Left ventricle myocardium inferior (tissue), 1 donor: Measurements from ENCODE around the gene RCAN2. TPM values are rescaled to one million over a fixed set of nuclear protein-coding genes. Genes with fewer than 3 reads are reported as not detected.

Experiments used
- DNase-seq: peaks from one replicate; pipeline ENCODE4 v3.0.0-alpha.2; 2020
- H3K27ac ChIP-seq: fragments of 200-600 bp; replicated peaks from 2 replicates; pipeline ENCODE4 v1.8.0; 2021
- H3K27me3 ChIP-seq: fragments of 200-600 bp; 2 replicates; pipeline ENCODE4 v1.8.0; 2021; ENCODE audit warnings: low read depth
- H3K36me3 ChIP-seq: fragments of 200-600 bp; 2 replicates; pipeline ENCODE4 v1.8.0; 2021
- H3K4me1 ChIP-seq: fragments of 200-600 bp; 2 replicates; pipeline ENCODE4 v1.8.0; 2021
- H3K4me3 ChIP-seq: fragments of 200-600 bp; 2 replicates; pipeline ENCODE4 v1.8.0; 2021; ENCODE audit warnings: mild to moderate bottlenecking, moderate library complexity
- H3K9me3 ChIP-seq: fragments of 200-600 bp; replicated peaks from 2 replicates; pipeline ENCODE4 v1.8.0; 2021
- intact Hi-C: fragments of 100-400 bp; cut with micrococcal nuclease; formaldehyde crosslinking; loops from one replicate; pipeline ENCODE4 v1.11.0; 2022
- total RNA-seq: library from RNA; stranded (reverse); fragmentation: NEBNext Ultra II Directional; extraction: Animal tissue kit (Norgen Biotek cat#: 25700); gene quantifications from one replicate; pipeline ENCODE4 v1.2.1, GENCODE V29; 2021
- TF ChIP-seq, protein P1 (sequence below): fragments of 200-600 bp; IDR thresholded peaks from 2 replicates; pipeline ENCODE4 v1.8.0; 2021; ENCODE audit warnings: antibody characterized with exemption, mild to moderate bottlenecking, borderline replicate concordance
- donor health status: DM: no; HTN: yes; CAD: no; lungs with severe emphysema.

Gene RCAN2
- total RNA-seq, 1 donor from 2014 or later = 312 TPM

DNA sequence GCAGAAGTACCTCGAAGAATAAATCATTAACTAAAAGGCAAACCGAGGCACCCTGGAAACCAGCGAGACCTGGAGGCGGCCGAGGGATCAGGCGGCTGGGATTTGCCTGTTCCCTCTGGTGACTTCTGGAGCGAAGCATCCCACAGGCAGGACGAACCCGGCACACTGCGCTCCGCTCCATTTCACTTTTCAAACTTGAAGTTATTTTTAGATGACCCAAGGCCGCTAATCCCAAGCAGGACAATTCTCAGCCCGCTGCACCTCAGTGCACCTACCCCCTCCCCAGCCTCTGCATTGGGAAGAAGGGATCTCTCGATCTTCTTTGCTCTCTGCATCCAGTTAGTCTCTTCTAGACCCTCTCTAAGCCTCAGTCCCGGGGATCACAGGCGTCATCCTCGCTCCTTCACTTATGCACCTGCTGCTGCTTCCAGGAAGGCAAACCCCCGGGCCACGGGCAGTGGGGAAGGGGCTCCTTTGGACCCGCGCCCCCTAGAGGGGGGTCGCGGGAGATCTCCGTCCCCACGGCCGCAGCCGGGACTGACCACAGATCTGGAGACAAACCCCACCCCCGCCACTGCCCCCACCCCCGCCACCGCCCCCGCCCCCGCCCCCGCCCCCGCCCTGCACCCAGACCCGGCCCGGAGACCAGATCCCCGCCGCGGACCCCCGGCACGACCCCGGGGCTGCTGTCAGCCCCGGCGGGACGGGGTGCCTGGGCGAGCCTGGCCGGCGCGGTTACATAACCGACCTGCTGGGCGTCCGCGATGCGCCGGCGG, 636 bp downstream of the RCAN2 start:
- H3K9me3 ChIP-seq = no peaks in the 10 kb centered on the region
- H3K27ac ChIP-seq = peak overlapping the region; percentile 94
- H3K4me3 ChIP-seq = peak overlapping the region; percentile 72
- intact Hi-C loops = no loop called here
- peak; percentile 44 for DNase-seq
- TF ChIP-seq, protein P1, sequence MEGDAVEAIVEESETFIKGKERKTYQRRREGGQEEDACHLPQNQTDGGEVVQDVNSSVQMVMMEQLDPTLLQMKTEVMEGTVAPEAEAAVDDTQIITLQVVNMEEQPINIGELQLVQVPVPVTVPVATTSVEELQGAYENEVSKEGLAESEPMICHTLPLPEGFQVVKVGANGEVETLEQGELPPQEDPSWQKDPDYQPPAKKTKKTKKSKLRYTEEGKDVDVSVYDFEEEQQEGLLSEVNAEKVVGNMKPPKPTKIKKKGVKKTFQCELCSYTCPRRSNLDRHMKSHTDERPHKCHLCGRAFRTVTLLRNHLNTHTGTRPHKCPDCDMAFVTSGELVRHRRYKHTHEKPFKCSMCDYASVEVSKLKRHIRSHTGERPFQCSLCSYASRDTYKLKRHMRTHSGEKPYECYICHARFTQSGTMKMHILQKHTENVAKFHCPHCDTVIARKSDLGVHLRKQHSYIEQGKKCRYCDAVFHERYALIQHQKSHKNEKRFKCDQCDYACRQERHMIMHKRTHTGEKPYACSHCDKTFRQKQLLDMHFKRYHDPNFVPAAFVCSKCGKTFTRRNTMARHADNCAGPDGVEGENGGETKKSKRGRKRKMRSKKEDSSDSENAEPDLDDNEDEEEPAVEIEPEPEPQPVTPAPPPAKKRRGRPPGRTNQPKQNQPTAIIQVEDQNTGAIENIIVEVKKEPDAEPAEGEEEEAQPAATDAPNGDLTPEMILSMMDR = peak; percentile 37
- peaks cover 60% of the 10 kb centered on the region for H3K4me1 ChIP-seq
- H3K27me3 ChIP-seq = peaks cover 27% of the 10 kb centered on the region
- H3K36me3 ChIP-seq = no peaks in the 10 kb centered on the region

DNA sequence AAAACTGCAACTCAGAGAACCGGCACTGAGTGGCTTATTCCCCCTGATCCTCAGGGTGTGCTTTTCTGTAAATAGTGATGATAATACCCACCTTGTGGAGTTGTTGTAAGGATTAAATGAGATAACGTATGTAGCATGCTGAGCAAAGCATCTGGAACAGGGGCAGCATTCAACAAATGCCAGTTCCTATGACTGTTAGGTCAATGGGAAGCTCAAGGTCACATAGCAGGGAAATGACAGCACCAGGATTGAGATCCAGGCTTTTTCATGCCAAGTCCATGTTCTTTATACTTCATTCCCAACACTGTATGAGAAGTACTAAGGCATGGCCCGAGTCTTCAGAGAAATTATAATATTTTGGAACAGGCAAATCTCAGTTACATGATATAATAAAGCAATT, 5.1 kb downstream of the RCAN2 start:
- Histone ChIP-seq H3K27ac (peak overlapping the region; percentile 94), H3K27me3 (peaks cover 32% of the 10 kb centered on the region), H3K36me3 (no peaks in the 10 kb centered on the region), H3K9me3 (no peaks in the 10 kb centered on the region), H3K4me3 (peak overlapping the region; percentile 72), H3K4me1 (peaks cover 93% of the 10 kb centered on the region)
- TF ChIP-seq, protein P1 = no peak
- no peak for DNase-seq
- intact Hi-C loops = no loop called here

DNA sequence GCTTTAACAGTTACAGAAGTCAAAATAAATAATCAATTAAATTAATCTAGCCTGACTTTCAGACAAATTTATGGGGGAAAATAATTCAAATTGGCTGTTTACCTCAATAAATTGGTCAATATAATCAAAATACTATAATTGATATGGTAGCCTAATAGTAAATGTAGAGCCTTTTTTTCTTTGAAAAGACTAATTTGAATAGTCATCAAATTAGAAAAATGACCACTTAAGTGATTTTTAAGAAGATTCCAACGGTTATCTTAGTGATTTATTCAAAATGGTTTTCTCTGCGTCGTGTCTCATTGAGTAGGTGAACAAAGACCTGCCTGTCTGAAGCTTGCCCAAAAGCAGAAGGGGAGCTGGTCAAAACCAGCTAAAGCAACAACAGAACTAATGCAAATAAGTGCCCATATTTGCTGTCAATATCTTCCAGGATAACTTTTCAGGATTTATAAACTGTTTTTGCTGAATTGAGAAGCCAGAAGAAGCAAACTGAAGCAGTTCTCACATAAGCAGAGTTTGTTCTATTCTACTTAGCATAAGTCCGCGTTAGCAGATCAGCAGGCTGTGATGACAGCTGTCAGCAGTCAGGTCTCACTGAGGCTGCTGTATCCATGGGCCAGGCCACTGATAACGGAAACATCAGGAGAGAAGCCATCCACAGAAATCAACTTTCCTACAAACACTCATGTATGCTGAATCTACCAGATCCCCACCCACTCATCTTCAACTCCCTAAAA, 7.0 kb downstream of the RCAN2 start:
- Histone ChIP-seq H3K9me3 (no peaks in the 10 kb centered on the region), H3K27me3 (peaks cover 21% of the 10 kb centered on the region), H3K4me3 (peak overlapping the region; percentile 24), H3K36me3 (no peaks in the 10 kb centered on the region), H3K4me1 (peaks cover 96% of the 10 kb centered on the region), H3K27ac (peak overlapping the region; percentile 94)
- intact Hi-C loops = no loop called here
- TF ChIP-seq, protein P1 = no peak
- DNase-seq = peak; percentile 55

DNA sequence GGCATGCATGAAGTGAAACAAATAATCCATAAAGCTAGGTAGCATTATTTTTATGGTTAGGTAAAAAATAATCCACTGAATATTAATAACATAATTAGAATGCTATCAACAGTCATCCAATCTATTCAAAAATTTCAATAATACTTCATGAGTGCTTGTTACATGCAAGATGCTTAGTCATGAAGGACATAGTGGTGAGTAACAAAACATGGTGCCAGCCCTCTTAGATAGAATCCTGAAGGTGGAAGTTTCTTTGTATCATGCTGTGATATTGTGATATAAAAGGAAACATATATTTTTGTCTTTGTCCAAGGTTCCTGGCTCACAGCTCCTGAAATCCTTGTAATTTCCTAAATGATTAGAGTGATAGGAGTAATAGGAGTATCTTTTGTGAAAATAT, 14.9 kb downstream of the RCAN2 start:
- H3K27ac ChIP-seq = no peak overlapping the region

DNA sequence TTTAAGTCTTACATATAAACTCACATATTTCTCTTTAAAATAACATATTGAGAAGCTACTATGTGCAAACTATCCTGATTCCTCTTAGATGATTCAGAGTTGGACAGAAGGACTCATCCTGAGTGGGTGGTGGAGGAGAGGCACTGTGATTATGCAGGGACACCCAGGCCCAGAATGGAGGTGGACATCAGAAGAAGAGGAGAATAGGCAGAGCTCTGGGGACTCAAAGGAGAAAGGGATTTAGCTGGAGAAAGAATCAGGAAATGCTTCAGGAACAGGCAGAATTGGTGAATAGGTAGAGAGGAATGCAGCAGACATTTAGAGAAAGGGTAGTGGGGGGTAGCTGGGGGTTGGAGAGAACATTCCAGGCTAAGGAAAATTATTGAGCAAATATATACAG, 17.4 kb downstream of the RCAN2 start:
- H3K36me3 ChIP-seq = no peaks in the 10 kb centered on the region
- intact Hi-C loops = no loop called here
- H3K27me3 ChIP-seq = no peaks in the 10 kb centered on the region
- H3K4me3 ChIP-seq = no peak overlapping the region
- no peak overlapping the region for H3K27ac ChIP-seq
- no peak for DNase-seq
- peaks cover 80% of the 10 kb centered on the region for H3K4me1 ChIP-seq
- TF ChIP-seq, protein P1 = no peak
- H3K9me3 ChIP-seq = no peaks in the 10 kb centered on the region

More for the DNA sequence above, 14.9 kb downstream of the RCAN2 start:
- H3K4me3 ChIP-seq = no peak overlapping the region
- H3K4me1 ChIP-seq = peaks cover 79% of the 10 kb centered on the region
- H3K36me3 ChIP-seq = no peaks in the 10 kb centered on the region
- TF ChIP-seq, protein P1 = no peak
- intact Hi-C loops = no loop called here
- no peaks in the 10 kb centered on the region for H3K27me3 ChIP-seq
- no peaks in the 10 kb centered on the region for H3K9me3 ChIP-seq
- no peak for DNase-seq
